Measurements from ENCODE around the gene KAZN.

GRCh38 chr1:15124362-15125100, 526.0 kb downstream of the KAZN start:
- TF ChIP-seq, protein P1, sequence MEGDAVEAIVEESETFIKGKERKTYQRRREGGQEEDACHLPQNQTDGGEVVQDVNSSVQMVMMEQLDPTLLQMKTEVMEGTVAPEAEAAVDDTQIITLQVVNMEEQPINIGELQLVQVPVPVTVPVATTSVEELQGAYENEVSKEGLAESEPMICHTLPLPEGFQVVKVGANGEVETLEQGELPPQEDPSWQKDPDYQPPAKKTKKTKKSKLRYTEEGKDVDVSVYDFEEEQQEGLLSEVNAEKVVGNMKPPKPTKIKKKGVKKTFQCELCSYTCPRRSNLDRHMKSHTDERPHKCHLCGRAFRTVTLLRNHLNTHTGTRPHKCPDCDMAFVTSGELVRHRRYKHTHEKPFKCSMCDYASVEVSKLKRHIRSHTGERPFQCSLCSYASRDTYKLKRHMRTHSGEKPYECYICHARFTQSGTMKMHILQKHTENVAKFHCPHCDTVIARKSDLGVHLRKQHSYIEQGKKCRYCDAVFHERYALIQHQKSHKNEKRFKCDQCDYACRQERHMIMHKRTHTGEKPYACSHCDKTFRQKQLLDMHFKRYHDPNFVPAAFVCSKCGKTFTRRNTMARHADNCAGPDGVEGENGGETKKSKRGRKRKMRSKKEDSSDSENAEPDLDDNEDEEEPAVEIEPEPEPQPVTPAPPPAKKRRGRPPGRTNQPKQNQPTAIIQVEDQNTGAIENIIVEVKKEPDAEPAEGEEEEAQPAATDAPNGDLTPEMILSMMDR (IDR thresholded peaks at IDR 0.05) = no peak
- TF ChIP-seq POLR2A (IDR thresholded peaks at IDR 0.05) (no peak), POLR2AphosphoS5 (IDR thresholded peaks at IDR 0.05) (no peak)
